K562 (cell line): ENCODE results near the gene HEBP1. TPM values are rescaled to one million over a fixed set of nuclear protein-coding genes. Genes with fewer than 3 reads are reported as not detected.
A peak's percentile ranks its signal among the peaks of the same experiment; 100 is the strongest.

ENCODE experiments used
- CHAMP1 ChIP-seq: fragments of 450-650 bp; IDR thresholded peaks from 2 replicates; pipeline ENCODE4 v1.6.1; 2016; ENCODE audit warnings: mild to moderate bottlenecking
- ESRRA ChIP-seq: fragments of 450-650 bp; IDR thresholded peaks from 2 replicates; pipeline ENCODE4 v1.6.1; 2014; ENCODE audit warnings: low read depth, mild to moderate bottlenecking, moderate library complexity, borderline replicate concordance
- ETV6 ChIP-seq, 3 experiments: fragments of 150-350 bp in 1 of 3; sonication (generic) in 1 of 3; formaldehyde crosslinking in 1 of 3; IDR thresholded peaks; 2 replicates each; pipeline versions ENCODE4 v1.6.1 to v1.8.0; 2014 to 2022; ENCODE audit warnings: borderline replicate concordance in 2 of 3, low read depth in 2 of 3, antibody characterized with exemption in 1 of 3, low read length in 1 of 3, mild to moderate bottlenecking in 1 of 3, missing genetic modification reagents in 1 of 3
- HMG20A ChIP-seq: fragments of 450-650 bp; formaldehyde crosslinking; conservative IDR thresholded peaks from 2 replicates; pipeline ENCODE4 v1.4.0; 2020; ENCODE audit warnings: mild to moderate bottlenecking, mixed read lengths
- MBD2 ChIP-seq: sonication (generic); IDR thresholded peaks from 2 replicates; pipeline ENCODE4 v1.6.1; 2016; ENCODE audit warnings: low read depth, borderline replicate concordance
- NCOA1 ChIP-seq: fragments of 450-650 bp; IDR thresholded peaks from 2 replicates; pipeline ENCODE4 v1.6.1; 2016; ENCODE audit warnings: low read depth
- RBBP5 ChIP-seq: fragments of 200-600 bp; sonication (generic); IDR thresholded peaks from 2 replicates; pipeline ENCODE4 v1.6.1; 2012; ENCODE audit warnings: borderline replicate concordance, mild to moderate bottlenecking, low read length, control low read depth, inconsistent platforms; ENCODE audit not compliant: insufficient read depth, poor library complexity, severe bottlenecking
- RREB1 ChIP-seq: fragments of 250-450 bp; sonication (Bioruptor Pico); IDR thresholded peaks from 2 replicates; pipeline ENCODE4 v1.4.0; 2020
- SP1 ChIP-seq: sonication (generic); formaldehyde crosslinking; IDR thresholded peaks from 2 replicates; pipeline ENCODE4 v1.8.1; 2022; ENCODE audit warnings: mild to moderate bottlenecking, missing genetic modification reagents
- SRSF7 ChIP-seq: fragments of 200-400 bp; formaldehyde crosslinking; optimal IDR thresholded peaks from 2 replicates; pipeline ENCODE3; 2017; ENCODE audit warnings: mild to moderate bottlenecking, low read depth, low read length
- ZNF124 ChIP-seq: sonication (generic); formaldehyde crosslinking; IDR thresholded peaks from 2 replicates; pipeline ENCODE4 v1.8.1; 2022; ENCODE audit warnings: missing genetic modification reagents
- ZNF197 ChIP-seq: fragments of 200-800 bp; sonication (Bioruptor generic); IDR thresholded peaks from 2 replicates; pipeline ENCODE4 v1.6.1; 2016; ENCODE audit warnings: low read depth, missing genetic modification characterization, missing compliant biosample characterization
- polyA plus RNA-seq, 8 experiments: library from polyadenylated mRNA; depleted of rRNA in 4 of 8; stranded (reverse) in 5 of 8; unstranded in 3 of 8; fragments of >200 nt; fragmentation: Nextera tagmentation in 2 of 8; fragmentation: Illumina TruSeq in 1 of 8; extraction: Ambion mirVana in 2 of 8; extraction: Trizol in 1 of 8; gene quantifications; 2 replicates each; pipeline versions ENCODE4 v1.2.1 to v1.2.3, GENCODE V29; 2011 to 2014; ENCODE audit warnings: inconsistent platforms in 1 of 8, missing spikeins in 1 of 8
- total RNA-seq, 7 experiments: library from RNA; depleted of rRNA in 6 of 7; stranded (reverse); fragments of >200 nt in 6 of 7; fragmentation: Illumina TruSeq in 2 of 7; extraction: Trizol in 2 of 7; gene quantifications; 2 replicates each; pipeline versions ENCODE4 v1.2.1 to v1.2.3, GENCODE V29; 2011 to 2021; ENCODE audit warnings: low replicate concordance in 1 of 7
- TF ChIP-seq, protein P1 (sequence below): fragments of 150-350 bp; conservative IDR thresholded peaks from 2 replicates; pipeline ENCODE4 v1.6.1; 2014; ENCODE audit warnings: low read length
- TF ChIP-seq, protein P2 (sequence below): sonication (generic); formaldehyde crosslinking; IDR thresholded peaks from 2 replicates; pipeline ENCODE4 v1.5.0; 2020; ENCODE audit warnings: missing genetic modification reagents

Gene HEBP1
- total and polyA plus RNA-seq, 9 of the 15 experiments (the other 6 are each of a cell fraction or from before 2014, with no cell fraction given): 1.1 to 10.1 (median 2.4) TPM

DNA sequence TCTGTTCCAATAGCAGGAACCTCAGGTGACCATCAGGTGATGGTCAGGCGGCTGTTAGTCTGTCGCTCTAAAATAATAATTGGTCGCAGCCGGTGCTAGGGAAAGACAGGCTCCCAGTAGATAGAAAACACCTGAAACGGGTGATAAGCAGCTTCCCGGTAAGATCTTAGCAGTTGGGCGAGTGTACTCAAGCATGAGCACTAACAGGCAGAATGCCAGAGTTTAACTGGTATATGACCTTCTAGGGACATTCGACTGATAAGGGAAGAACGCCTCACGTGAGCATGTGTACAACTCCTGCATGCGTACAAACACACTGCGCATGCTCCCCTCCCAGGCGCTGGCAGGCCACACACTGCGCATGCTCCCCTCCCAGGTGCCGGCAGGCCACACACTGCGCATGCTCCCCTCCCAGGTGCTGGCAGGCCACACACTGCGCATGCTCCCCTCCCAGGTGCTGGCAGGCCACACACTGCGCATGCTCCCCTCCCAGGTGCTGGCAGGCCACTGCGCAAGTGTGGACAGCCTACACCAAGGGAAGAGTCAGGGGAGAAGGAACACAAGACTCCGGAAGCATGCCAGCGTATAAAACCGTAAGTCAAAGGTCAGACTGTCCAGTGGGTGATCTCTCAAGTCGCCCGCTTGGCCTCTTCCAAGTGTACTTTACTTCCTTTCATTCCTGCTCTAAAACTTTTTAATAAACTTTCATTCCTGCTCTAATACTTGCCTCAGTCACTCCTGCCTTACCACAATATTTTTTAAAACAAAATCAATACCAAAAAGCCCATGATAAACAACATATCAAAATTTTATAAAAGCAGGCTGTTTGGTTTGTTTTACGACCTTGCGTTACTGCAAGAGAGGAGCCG lies 72.6 kb downstream of the HEBP1 start (continued):
- TF ChIP-seq, protein P1, sequence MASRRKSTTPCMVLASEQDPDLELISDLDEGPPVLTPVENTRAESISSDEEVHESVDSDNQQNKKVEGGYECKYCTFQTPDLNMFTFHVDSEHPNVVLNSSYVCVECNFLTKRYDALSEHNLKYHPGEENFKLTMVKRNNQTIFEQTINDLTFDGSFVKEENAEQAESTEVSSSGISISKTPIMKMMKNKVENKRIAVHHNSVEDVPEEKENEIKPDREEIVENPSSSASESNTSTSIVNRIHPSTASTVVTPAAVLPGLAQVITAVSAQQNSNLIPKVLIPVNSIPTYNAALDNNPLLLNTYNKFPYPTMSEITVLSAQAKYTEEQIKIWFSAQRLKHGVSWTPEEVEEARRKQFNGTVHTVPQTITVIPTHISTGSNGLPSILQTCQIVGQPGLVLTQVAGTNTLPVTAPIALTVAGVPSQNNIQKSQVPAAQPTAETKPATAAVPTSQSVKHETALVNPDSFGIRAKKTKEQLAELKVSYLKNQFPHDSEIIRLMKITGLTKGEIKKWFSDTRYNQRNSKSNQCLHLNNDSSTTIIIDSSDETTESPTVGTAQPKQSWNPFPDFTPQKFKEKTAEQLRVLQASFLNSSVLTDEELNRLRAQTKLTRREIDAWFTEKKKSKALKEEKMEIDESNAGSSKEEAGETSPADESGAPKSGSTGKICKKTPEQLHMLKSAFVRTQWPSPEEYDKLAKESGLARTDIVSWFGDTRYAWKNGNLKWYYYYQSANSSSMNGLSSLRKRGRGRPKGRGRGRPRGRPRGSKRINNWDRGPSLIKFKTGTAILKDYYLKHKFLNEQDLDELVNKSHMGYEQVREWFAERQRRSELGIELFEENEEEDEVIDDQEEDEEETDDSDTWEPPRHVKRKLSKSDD: no peak
- TF ChIP-seq RBBP5 (no peak), SP1 (CRISPR knock-in tag) (no peak), ESRRA (peak; percentile 95), ZNF197 (CRISPR knock-in tag) (no peak), ETV6 (IDR thresholded peaks at IDR 0.05; ENCODE audit: borderline replicate concordance in 1 of 2, low read depth in 2 of 2, low read length in 1 of 2) (no peak), ETV6 (CRISPR knock-in tag; IDR thresholded peaks at IDR 0.05; ENCODE audit: borderline replicate concordance) (no peak), HMG20A (CRISPR knock-in tag) (no peak), MBD2 (no peak), RREB1 (CRISPR knock-in tag) (no peak), CHAMP1 (no peak), SRSF7 (no peak), ZNF124 (CRISPR knock-in tag) (no peak), NCOA1 (0 out of 2 replicates have a peak, but pooled peaks have one; percentile 23)
- TF ChIP-seq, protein P2, sequence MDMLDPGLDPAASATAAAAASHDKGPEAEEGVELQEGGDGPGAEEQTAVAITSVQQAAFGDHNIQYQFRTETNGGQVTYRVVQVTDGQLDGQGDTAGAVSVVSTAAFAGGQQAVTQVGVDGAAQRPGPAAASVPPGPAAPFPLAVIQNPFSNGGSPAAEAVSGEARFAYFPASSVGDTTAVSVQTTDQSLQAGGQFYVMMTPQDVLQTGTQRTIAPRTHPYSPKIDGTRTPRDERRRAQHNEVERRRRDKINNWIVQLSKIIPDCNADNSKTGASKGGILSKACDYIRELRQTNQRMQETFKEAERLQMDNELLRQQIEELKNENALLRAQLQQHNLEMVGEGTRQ (CRISPR knock-in tag): peak; percentile 83
